ENCODE measurements around the gene ITGB6.

DNA sequence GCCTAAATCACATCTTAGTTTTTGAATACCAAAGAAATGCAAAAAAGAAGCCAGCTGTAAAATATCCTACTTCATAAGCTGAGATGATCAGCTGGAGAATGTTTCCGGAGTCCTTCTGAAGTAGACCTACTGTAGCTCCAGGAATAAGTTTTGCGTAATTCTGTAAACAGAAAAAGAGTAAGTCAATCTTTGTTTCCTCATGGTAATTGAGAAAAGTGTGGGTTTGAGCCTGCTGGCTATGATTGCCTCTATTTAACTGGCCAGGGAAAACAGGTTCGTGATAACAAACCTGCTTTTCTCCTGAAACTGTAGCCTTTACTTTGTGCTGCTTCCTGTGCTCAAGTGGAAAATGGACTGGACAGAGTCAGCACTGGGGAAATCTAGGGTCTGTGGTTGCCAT lies 58.2 kb downstream of the ITGB6 start:
- TF ChIP-seq NR3C1 (CRISPR knock-in tag; conservative IDR thresholded peaks at IDR 0.05; ENCODE audit: low read depth) (no peak), CTCF (IDR thresholded peaks at IDR 0.05) (no peak), GRHL2 (CRISPR knock-in tag; IDR thresholded peaks at IDR 0.05; ENCODE audit: insufficient replicate concordance, severe bottlenecking) (no peak), RELA (CRISPR knock-in tag; IDR thresholded peaks at IDR 0.05; ENCODE audit: borderline replicate concordance) (no peak), NR2C2 (CRISPR knock-in tag; IDR thresholded peaks at IDR 0.05) (no peak), OVOL2 (CRISPR knock-in tag; IDR thresholded peaks at IDR 0.05; ENCODE audit: borderline replicate concordance) (no peak)
- TF ChIP-seq, protein P1, sequence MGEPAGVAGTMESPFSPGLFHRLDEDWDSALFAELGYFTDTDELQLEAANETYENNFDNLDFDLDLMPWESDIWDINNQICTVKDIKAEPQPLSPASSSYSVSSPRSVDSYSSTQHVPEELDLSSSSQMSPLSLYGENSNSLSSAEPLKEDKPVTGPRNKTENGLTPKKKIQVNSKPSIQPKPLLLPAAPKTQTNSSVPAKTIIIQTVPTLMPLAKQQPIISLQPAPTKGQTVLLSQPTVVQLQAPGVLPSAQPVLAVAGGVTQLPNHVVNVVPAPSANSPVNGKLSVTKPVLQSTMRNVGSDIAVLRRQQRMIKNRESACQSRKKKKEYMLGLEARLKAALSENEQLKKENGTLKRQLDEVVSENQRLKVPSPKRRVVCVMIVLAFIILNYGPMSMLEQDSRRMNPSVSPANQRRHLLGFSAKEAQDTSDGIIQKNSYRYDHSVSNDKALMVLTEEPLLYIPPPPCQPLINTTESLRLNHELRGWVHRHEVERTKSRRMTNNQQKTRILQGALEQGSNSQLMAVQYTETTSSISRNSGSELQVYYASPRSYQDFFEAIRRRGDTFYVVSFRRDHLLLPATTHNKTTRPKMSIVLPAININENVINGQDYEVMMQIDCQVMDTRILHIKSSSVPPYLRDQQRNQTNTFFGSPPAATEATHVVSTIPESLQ (CRISPR knock-in tag; IDR thresholded peaks at IDR 0.05) = no peak
- TF ChIP-seq, protein P2, sequence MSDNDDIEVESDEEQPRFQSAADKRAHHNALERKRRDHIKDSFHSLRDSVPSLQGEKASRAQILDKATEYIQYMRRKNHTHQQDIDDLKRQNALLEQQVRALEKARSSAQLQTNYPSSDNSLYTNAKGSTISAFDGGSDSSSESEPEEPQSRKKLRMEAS (CRISPR knock-in tag; IDR thresholded peaks at IDR 0.05) = no peak

Measured in WTC11 (cell line).